Stimulated activated effector memory CD8-positive, alpha-beta T cell treated with anti-CD3 and anti-CD28 coated beads, Interleukin-12 subunit alpha, Interleukin-12 subunit beta, amount 100 ng/mL, for 72 hours (primary cell): ENCODE measurements around the gene MYO3B.

Experiments used
- ATAC-seq: fragments of 150-1000 bp; cut with Tn5 transposase; 2 replicates; pipeline ENCODE4 v1.10.0; 2021
- DNase-seq, 2 donors: peaks; one replicate each; pipeline ENCODE4 v3.0.0; 2021 to 2022; ENCODE audit warnings: low spot score in 2 of 2
- H3K27ac Mint-ChIP-seq: one replicate; pipeline ENCODE4 v1.8.0; 2022; ENCODE audit warnings: mild to moderate bottlenecking, mixed read lengths
- H3K36me3 Mint-ChIP-seq: one replicate; pipeline ENCODE4 v1.8.0; 2022; ENCODE audit warnings: mild to moderate bottlenecking, mixed read lengths
- H3K4me1 Mint-ChIP-seq: one replicate; pipeline ENCODE4 v1.8.0; 2022; ENCODE audit warnings: mixed read lengths
- H3K4me3 Mint-ChIP-seq: one replicate; pipeline ENCODE4 v1.8.0; 2022; ENCODE audit warnings: mild to moderate bottlenecking, mixed read lengths
- H3K9me3 Mint-ChIP-seq: one replicate; pipeline ENCODE4 v1.8.0; 2022; ENCODE audit warnings: mixed read lengths

MYO3B gene

GRCh38 chr2:170689481-170689880 lies 511.5 kb downstream of the MYO3B start:
- ATAC-seq: no peak
- Mint-ChIP-seq H3K4me1 (no peaks in the 10 kb centered on the region), H3K27ac (no peak overlapping the region), H3K36me3 (no peaks in the 10 kb centered on the region), H3K9me3 (no peaks in the 10 kb centered on the region), H3K4me3 (no peak overlapping the region)
- no peak for DNase-seq

- ATAC-seq (no peak), DNase-seq (no peak)
- Mint-ChIP-seq H3K4me3 (no peak overlapping the region), H3K4me1 (no peaks in the 10 kb centered on the region), H3K36me3 (no peaks in the 10 kb centered on the region), H3K27ac (no peak overlapping the region), H3K9me3 (no peaks in the 10 kb centered on the region)
These were observed 512.7 kb downstream of the MYO3B start for GRCh38 chr2:170690640-170691039.

- no peaks in the 10 kb centered on the region for H3K36me3 Mint-ChIP-seq
- no peaks in the 10 kb centered on the region for H3K4me1 Mint-ChIP-seq
- H3K4me3 Mint-ChIP-seq: no peak overlapping the region
- DNase-seq (no peak), ATAC-seq (no peak)
- H3K27ac Mint-ChIP-seq: no peak overlapping the region
- no peaks in the 10 kb centered on the region for H3K9me3 Mint-ChIP-seq
These were observed 516.4 kb downstream of the MYO3B start for GRCh38 chr2:170694316-170694715.

GRCh38 chr2:170695521-170696410 lies 517.8 kb downstream of the MYO3B start:
- Mint-ChIP-seq H3K36me3 (no peaks in the 10 kb centered on the region), H3K27ac (no peak overlapping the region), H3K4me3 (no peak overlapping the region), H3K4me1 (no peaks in the 10 kb centered on the region), H3K9me3 (no peaks in the 10 kb centered on the region)
- DNase-seq (no peak), ATAC-seq (no peak)

- Mint-ChIP-seq H3K4me3 (no peak overlapping the region), H3K36me3 (no peaks in the 10 kb centered on the region), H3K27ac (no peak overlapping the region), H3K4me1 (no peaks in the 10 kb centered on the region), H3K9me3 (no peaks in the 10 kb centered on the region)
- no peak for DNase-seq
- ATAC-seq: no peak
These were observed 519.0 kb downstream of the MYO3B start for GRCh38 chr2:170696948-170697347.

GRCh38 chr2:170701011-170701410 lies 523.1 kb downstream of the MYO3B start:
- Mint-ChIP-seq H3K4me3 (no peak overlapping the region), H3K9me3 (peaks cover 3% of the 10 kb centered on the region), H3K36me3 (no peaks in the 10 kb centered on the region), H3K4me1 (no peaks in the 10 kb centered on the region), H3K27ac (no peak overlapping the region)
- ATAC-seq (no peak), DNase-seq (no peak)

- Mint-ChIP-seq H3K9me3 (peaks cover 3% of the 10 kb centered on the region), H3K4me1 (peaks cover 6% of the 10 kb centered on the region), H3K36me3 (no peaks in the 10 kb centered on the region), H3K27ac (no peak overlapping the region), H3K4me3 (no peak overlapping the region)
- ATAC-seq (no peak), DNase-seq (no peak)
These were observed 526.0 kb downstream of the MYO3B start for GRCh38 chr2:170703776-170704476.
